ENCODE data around the gene KIF21A.
A peak's percentile ranks its signal among the peaks of the same experiment; 100 is the strongest.
"Not testable (repeated sequence)": the region's sequence is repeated elsewhere in the genome, so short reads cannot be mapped to it uniquely, and the experiment has no call there.

Gene KIF21A, protein sequence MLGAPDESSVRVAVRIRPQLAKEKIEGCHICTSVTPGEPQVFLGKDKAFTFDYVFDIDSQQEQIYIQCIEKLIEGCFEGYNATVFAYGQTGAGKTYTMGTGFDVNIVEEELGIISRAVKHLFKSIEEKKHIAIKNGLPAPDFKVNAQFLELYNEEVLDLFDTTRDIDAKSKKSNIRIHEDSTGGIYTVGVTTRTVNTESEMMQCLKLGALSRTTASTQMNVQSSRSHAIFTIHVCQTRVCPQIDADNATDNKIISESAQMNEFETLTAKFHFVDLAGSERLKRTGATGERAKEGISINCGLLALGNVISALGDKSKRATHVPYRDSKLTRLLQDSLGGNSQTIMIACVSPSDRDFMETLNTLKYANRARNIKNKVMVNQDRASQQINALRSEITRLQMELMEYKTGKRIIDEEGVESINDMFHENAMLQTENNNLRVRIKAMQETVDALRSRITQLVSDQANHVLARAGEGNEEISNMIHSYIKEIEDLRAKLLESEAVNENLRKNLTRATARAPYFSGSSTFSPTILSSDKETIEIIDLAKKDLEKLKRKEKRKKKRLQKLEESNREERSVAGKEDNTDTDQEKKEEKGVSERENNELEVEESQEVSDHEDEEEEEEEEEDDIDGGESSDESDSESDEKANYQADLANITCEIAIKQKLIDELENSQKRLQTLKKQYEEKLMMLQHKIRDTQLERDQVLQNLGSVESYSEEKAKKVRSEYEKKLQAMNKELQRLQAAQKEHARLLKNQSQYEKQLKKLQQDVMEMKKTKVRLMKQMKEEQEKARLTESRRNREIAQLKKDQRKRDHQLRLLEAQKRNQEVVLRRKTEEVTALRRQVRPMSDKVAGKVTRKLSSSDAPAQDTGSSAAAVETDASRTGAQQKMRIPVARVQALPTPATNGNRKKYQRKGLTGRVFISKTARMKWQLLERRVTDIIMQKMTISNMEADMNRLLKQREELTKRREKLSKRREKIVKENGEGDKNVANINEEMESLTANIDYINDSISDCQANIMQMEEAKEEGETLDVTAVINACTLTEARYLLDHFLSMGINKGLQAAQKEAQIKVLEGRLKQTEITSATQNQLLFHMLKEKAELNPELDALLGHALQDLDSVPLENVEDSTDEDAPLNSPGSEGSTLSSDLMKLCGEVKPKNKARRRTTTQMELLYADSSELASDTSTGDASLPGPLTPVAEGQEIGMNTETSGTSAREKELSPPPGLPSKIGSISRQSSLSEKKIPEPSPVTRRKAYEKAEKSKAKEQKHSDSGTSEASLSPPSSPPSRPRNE (N-terminal part only)

GRCh38 chr12:39443081-39443928, at the start of gene KIF21A:
TSS of gene KIF21A (minus strand) at chr12:39443120. CDS start at chr12:39442970, 150 bp downstream.
- DNase-seq (ENCODE audit: low read depth), result peak; percentile 87

- peak; percentile 81 for DNase-seq (ENCODE audit: low read depth)
Measured at GRCh38 chr12:39490500-39491282, 47.8 kb upstream of the KIF21A start.

DNA sequence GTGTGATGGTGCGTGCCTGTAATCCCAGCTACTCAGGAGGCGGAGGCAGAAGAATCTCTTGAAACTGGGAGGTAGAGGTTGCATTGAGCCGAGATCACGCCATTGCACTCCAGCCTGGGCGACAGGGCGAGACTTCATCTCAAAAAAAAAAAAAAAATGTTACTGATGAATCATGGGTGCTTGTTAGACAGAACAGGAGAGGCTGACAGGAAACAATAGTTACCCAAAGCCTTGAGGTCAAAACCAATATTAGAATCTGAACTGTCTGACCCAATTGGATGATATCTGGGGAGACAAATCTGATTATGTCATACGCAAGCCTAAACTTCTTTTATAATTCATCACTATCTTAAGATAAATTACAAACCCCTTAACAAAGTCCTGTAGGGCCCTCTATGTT, 40.7 kb upstream of the KIF21A start:
- DNase-seq (ENCODE audit: low read depth), result no peak

GRCh38 chr12:39483042-39483441, 40.1 kb upstream of the KIF21A start:
- DNase-seq (ENCODE audit: low read depth), result no peak

GRCh38 chr12:39476894-39477293, 34.0 kb upstream of the KIF21A start:
- DNase-seq (ENCODE audit: low read depth), result no peak

- DNase-seq (ENCODE audit: low read depth), result no peak
Measured at GRCh38 chr12:39476121-39476520, 33.2 kb upstream of the KIF21A start.

GRCh38 chr12:39475136-39475535, 32.2 kb upstream of the KIF21A start:
- not testable (repeated sequence) for DNase-seq (ENCODE audit: low read depth)

- peak; percentile 8 for DNase-seq (ENCODE audit: low read depth)
Measured at GRCh38 chr12:39467432-39467870, 24.5 kb upstream of the KIF21A start.

DNA sequence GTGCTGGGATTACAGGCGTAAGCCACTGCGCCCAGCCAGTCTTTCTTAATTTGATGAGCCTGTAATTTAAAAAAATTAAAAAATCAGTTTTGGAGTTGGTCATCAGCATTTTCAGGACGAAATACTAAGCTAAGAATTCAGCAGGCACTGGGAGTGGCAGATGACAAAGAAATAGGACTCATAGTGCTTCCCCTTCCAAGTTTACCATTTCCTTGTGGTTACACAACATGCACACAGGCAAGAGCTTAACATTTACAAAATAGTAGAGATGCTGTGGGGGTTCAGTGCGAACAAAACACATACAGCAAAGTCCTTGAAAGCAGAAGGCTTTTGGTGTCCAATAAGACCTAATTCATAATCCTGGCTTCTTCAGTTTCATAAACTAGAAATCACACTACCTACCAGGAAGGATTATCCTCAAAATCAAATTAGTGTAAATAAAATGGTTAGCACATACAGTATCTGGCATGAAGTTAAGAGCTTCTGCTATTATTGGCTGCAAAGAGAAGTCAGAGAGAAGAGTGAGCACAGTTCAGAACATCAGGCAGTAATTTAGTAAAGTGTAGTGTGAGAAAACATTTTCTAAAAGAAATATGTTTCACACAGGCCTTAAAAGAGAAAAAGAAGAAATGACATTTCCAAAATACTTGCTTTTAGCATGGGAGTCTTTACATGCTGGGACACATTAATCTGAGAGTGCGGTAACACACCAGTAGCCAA, 22.2 kb upstream of the KIF21A start:
- DNase-seq (ENCODE audit: low read depth), result no peak

- no peak for DNase-seq (ENCODE audit: low read depth)
Measured at GRCh38 chr12:39461059-39461458, 18.1 kb upstream of the KIF21A start.

DNA sequence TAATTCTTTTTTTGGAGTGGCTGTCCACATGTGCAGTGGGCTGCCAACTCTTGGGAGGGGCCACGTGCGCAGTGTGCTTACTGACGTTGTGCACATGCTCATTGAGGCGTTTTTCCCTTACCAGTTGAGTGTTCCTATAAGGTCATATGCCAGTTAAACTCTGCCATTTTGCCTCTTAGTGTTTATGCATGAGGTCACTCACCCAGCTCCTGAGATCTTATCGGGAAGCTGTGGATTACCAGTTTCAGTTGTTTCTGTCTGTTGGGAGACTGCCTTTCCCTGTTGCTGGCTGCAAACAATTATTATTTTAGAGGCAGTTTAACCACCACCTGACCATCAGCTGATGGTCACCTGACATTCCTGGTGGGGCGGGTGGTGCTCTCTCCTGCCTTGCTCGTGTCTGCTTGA, 16.1 kb upstream of the KIF21A start:
- no peak for DNase-seq (ENCODE audit: low read depth)

- DNase-seq (ENCODE audit: low read depth), result no peak
Measured at GRCh38 chr12:39451977-39452376, 9.1 kb upstream of the KIF21A start.

DNA sequence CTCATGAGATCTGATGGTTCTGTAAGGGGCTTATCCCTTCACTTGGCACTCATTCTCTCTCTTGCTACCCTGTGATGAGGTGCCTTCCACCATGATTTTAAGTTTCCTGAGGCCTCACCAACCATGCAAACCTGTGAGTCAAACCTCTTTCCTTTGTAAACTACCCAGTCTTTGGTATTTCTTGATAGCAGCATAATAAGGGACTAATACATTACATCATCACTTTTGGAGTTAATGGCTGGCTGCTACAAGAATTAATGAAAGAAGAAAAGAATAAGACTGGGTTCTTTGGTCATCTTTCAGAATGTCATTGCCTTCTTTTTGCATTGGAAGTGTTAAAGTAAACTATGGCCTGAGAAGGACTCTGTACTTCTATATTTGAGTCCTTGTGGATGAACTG, 5.1 kb upstream of the KIF21A start:
- DNase-seq (ENCODE audit: low read depth), result no peak

GRCh38 chr12:39443929-39444209, 949 bp upstream of the KIF21A start:
- DNase-seq (ENCODE audit: low read depth), result no peak

DNA sequence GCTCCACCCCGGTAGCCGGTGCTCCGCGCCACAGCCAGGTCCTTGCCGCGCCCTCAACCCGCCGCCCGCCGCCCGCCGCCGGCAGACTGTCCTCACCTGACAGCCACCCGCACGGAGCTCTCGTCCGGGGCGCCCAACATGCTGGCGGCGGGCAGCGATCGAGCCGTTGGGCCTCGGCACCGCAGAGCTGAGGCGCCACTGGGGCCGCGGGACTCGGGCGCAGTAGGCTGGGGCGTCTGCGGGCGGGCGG, 164 bp downstream of the KIF21A start:
- no peak for DNase-seq (ENCODE audit: low read depth)

DNA sequence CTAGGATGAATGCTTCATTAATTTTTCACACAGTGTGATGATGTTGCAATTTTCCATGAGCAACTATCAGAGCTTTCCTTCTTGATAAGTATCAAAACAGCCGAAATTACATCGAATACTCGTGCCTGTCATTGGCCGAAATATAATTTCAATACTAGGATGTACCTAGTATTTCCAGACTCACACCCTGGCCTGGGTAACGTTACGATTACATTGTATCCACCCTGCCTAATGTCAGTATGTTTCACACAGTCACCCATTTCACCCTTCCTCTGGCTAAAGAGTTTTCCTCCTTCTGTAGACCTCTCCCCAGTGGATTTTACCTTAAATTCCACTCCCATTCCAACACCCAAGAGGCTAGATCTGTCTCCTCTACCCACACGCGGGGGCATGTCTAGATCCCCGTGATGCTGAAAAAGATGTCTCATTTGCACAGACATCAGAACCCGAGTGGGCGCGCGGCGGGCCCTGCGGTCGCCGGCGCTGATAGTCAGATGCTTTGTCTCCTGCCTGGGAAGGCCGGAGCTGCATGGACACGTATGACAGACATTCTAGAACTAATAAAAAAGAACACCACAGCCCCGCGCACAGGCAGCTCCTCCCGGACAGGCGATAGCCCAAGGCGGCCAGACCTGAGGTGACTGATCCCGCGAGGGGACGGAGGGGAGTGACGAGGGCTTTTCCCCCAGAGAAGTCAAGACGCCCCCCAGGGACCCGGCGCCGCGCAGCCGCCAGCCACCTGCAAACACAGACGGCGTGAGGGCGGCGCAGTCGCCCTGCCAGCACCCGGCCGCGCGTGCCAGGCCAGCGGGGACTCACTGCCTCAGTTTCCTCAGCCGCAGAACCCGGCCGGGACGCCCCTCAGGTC, 723 bp downstream of the KIF21A start:
- DNase-seq (ENCODE audit: low read depth), result peak; percentile 25

DNA sequence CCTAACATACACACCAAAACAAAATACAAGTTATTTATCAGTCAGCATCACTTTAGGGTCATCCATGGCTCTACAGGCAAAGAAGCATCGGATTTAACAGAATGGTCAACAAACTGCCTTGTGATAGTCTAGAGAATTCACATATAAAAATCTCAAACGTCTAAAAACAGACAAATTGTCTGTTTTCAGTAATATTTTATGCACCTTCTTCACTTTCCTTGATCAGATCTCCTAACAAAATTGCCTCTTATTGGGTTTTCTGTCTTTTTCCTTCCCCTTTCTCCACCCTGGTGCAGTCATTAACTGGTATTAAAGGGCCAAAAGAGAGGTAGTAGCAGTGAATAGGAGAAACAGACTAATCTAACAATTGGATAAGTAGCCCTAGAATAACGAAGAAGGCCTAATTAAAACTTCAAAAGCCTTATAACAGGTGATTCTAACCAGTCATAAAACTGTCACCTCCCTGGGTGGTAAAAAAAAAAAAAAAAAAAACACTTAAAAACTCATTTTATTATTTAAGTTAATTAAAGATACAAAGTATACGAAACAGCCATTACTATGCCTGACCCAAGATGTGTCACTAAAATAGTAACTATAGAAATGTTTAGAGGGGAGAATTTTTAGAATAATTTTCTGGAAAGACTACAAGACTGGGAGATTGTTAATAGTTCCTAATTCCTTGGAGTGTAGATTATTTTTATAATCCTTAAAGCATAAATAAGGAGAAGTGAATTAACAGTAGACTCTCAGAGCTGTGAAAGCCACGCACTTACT, 1.5 kb downstream of the KIF21A start:
- DNase-seq (ENCODE audit: low read depth), result no peak

DNA sequence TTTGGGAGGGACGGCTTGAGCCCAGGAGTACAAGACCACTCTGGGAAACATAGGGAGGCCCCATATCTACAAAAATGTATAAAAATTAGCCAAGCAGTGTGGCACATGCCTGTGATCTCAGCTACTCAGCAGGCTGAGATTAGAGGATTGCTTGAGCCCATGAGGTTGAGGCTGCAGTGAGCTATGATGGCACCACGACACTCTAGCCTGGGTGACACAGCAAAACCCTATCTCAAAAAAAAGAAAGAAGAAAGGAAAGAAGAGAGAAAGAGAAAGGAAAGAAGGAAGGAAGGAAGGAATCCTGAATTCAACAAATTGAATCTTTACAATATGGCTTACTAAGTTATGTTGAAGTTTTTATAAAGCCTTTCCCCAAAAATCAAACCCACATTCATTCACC, 2.1 kb downstream of the KIF21A start:
- no peak for DNase-seq (ENCODE audit: low read depth)

DNA sequence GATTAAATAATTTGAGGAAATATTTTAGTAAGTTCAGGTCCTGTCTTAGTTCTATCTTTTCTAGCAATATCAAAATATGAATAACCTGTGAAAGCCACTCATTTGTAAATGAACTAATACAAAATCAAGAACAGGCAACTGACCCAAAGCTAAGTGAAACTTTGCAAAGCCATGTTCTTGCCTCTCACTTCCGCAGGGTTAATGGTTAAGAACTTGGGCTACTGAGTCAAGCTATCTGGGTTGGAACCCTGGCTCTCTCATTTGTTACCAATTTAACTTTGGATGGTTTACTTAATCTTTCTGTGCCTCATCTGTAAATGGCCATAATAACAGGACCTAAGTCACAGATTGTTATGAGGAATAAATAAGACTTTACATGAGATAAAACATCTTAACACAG, 2.8 kb downstream of the KIF21A start:
- no peak for DNase-seq (ENCODE audit: low read depth)
